Esophagus muscularis mucosa (tissue), 4 donors: ENCODE measurements around the gene ZFAND4. TPM values are rescaled to one million over a fixed set of nuclear protein-coding genes. Genes with fewer than 3 reads are reported as not detected.

ENCODE experiments used
- DNase-seq: peaks from one replicate; pipeline ENCODE4 v3.0.0-alpha.2; 2017; ENCODE audit errors: extremely low spot score
- H3K27ac ChIP-seq, 4 donors: fragments of 200-600 bp; sonication (generic); replicated peaks in 1 of 4; 1 replicate in 3 of 4; 2 replicates in 1 of 4; pipeline ENCODE4 v1.5.1; 2016 to 2019; ENCODE audit warnings: mild to moderate bottlenecking in 1 of 4
- H3K27me3 ChIP-seq, 4 donors: fragments of 200-600 bp; sonication (generic); one replicate each; pipeline versions ENCODE4 v1.5.1 to v1.6.0; 2016 to 2019
- H3K36me3 ChIP-seq, 4 donors: fragments of 200-600 bp; sonication (generic); one replicate each; pipeline ENCODE4 v1.5.1; 2016 to 2019
- H3K4me1 ChIP-seq, 4 donors: fragments of 200-600 bp; sonication (generic); one replicate each; pipeline ENCODE4 v1.5.1; 2016 to 2019
- H3K4me3 ChIP-seq, 4 donors: fragments of 200-600 bp; sonication (generic); 1 replicate in 2 of 4; 2 replicates in 2 of 4; pipeline ENCODE4 v1.5.1; 2016 to 2019; ENCODE audit warnings: mild to moderate bottlenecking in 4 of 4, moderate library complexity in 1 of 4
- H3K9me3 ChIP-seq, 4 donors: fragments of 200-600 bp; sonication (generic); 1 replicate in 3 of 4; 2 replicates in 1 of 4; pipeline ENCODE4 v1.5.1; 2016 to 2019
- CTCF ChIP-seq, 3 experiments: fragments of 200-600 bp in 2 of 3; fragments of 450-650 bp in 1 of 3; sonication (generic) in 2 of 3; IDR thresholded peaks; one replicate each; pipeline ENCODE4 v1.5.1; 2017 to 2019; ENCODE audit warnings: antibody characterized with exemption in 3 of 3, mild to moderate bottlenecking in 2 of 3, moderate library complexity in 1 of 3
- EP300 ChIP-seq: sonication (generic); formaldehyde crosslinking; IDR thresholded peaks from one replicate; pipeline ENCODE4 v1.6.1; 2017; ENCODE audit warnings: antibody characterized with exemption
- POLR2A ChIP-seq: fragments of 450-650 bp; IDR thresholded peaks from one replicate; pipeline ENCODE4 v1.6.1; 2017; ENCODE audit warnings: antibody characterized with exemption, moderate library complexity, mild to moderate bottlenecking, low read depth
- POLR2AphosphoS5 ChIP-seq, 2 donors: sonication (generic); formaldehyde crosslinking; IDR thresholded peaks; one replicate each; pipeline ENCODE4 v1.6.1; 2017; ENCODE audit warnings: antibody characterized with exemption in 2 of 2
- WGBS: methylation state at CpG from one replicate; pipeline ENCODE4 v1.1.5; 2018; 5-methylcytosine and 5-hydroxymethylcytosine counted together
- intact Hi-C: fragments of 100-400 bp; cut with DNase I; formaldehyde crosslinking; loops from one replicate; pipeline ENCODE4 v1.15.1; 2023
- total RNA-seq, 4 donors: library from RNA; depleted of rRNA; stranded (reverse); fragments of >200 nt; gene quantifications; one replicate each; pipeline versions ENCODE4 v1.1.0 to v1.2.1, GENCODE V29; 2016

ZFAND4 gene
- total RNA-seq, 4 donors from 2014 or later: 12.9 to 18.7 (median 16.7) TPM

DNA sequence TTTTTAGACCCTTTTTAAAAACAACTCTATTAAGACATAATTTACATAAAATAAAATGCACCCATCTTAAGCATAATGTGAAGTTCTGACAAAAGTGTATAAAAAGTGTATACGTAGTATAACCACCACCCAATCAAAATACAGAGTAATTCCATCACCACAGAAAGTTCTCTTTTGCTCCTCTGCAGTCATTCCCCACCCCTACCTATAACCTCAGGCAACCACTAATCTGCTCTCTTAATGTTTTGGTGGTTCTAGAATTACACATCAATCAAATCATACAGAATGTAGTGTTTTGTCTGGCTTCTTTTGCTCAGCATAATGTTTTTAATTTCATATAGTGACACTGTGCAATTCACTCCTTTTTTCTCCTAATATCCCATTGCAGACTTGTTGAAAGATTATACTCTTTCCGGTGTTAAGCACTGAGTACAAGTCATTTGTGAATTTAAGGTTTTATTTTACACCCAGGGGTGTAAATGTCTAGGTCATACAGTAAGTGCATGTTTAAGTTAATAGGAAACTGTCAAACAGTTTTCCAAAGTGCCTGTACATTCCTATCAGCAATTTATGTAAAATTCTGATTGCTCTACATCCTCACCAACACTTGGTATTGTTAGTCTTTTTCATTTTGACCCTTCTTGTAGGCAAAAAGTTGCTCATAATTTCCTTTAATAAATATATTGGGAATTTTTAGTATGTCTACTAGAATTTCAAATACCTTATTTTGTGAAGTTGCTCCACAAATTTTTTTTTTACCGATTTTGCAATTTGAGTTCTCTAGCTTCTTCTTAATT lies 86.3 kb downstream of the ZFAND4 start:
- intact Hi-C loops: no loop called here
- 94% methylated on average over 3 of the region's 3 CpGs for WGBS
- Histone ChIP-seq H3K27me3 (no peaks in the 10 kb centered on the region), H3K4me1 (peaks cover under 1 to 12% (median 7%) of the 10 kb centered on the region in 4 donors), H3K4me3 (no peak overlapping the region), H3K27ac (no peak overlapping the region), H3K36me3 (peaks cover 0 to 8% (median 2%) of the 10 kb centered on the region in 4 donors), H3K9me3 (no peaks in the 10 kb centered on the region)
- no peak for DNase-seq
- no peak for TF ChIP-seq EP300

DNA sequence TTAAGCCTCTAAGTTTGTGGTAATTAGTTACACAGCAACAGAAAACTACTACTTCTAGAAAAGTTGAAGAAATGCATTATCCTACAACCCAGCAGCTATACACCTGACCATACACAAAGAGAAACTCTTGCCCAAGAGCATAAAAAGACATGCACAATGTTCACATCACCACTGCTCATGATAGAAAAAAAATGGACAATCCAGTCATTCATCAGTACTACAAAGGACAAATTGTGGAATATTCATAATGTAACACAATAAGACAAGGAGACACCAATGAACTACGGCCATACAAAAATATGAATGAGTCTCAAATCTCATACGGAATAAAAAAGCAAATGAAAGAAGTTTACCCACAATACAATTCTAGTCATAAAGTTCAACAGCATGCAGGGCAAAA lies 87.4 kb downstream of the ZFAND4 start:
- 95% methylated on average over 2 of the region's 2 CpGs for WGBS
- intact Hi-C loops: no loop called here
- Histone ChIP-seq H3K36me3 (peaks cover 0 to 5% (median 2%) of the 10 kb centered on the region in 4 donors), H3K9me3 (no peaks in the 10 kb centered on the region), H3K27ac (no peak overlapping the region), H3K27me3 (no peaks in the 10 kb centered on the region), H3K4me3 (no peak overlapping the region), H3K4me1 (peaks cover 10 to 20% (median 16%) of the 10 kb centered on the region in 4 donors)
- no peak for TF ChIP-seq EP300
- TF ChIP-seq POLR2AphosphoS5 (IDR thresholded peaks at IDR 0.05): no peak
- TF ChIP-seq POLR2A: no peak
- TF ChIP-seq CTCF (IDR thresholded peaks at IDR 0.05): no peak
- no peak for DNase-seq

GRCh38 chr10:45582386-45582781 lies 90.2 kb downstream of the ZFAND4 start:
- TF ChIP-seq CTCF (IDR thresholded peaks at IDR 0.05) (no peak), POLR2A (no peak), EP300 (no peak), POLR2AphosphoS5 (IDR thresholded peaks at IDR 0.05) (no peak)
- Histone ChIP-seq H3K9me3 (no peaks in the 10 kb centered on the region), H3K27ac (no peak overlapping the region), H3K27me3 (no peaks in the 10 kb centered on the region), H3K36me3 (no peaks in the 10 kb centered on the region), H3K4me1 (peaks cover 13 to 27% (median 16%) of the 10 kb centered on the region in 4 donors), H3K4me3 (no peak overlapping the region)
- intact Hi-C loops: no loop called here
- DNase-seq: no peak
- 96% methylated on average over 1 of the region's 1 CpG for WGBS

GRCh38 chr10:45581582-45582385 lies 90.8 kb downstream of the ZFAND4 start:
- H3K4me1 ChIP-seq: peaks cover 13 to 27% (median 16%) of the 10 kb centered on the region in 4 donors
- TF ChIP-seq CTCF (IDR thresholded peaks at IDR 0.05): no peak
- no peak for TF ChIP-seq POLR2AphosphoS5 (IDR thresholded peaks at IDR 0.05)
- TF ChIP-seq EP300: no peak
- no peak for TF ChIP-seq POLR2A
- intact Hi-C loops: no loop called here
- no peak overlapping the region for H3K27ac ChIP-seq
- 83% methylated on average over 3 of the region's 3 CpGs for WGBS
- no peak for DNase-seq
- H3K27me3 ChIP-seq: no peaks in the 10 kb centered on the region
- H3K9me3 ChIP-seq: no peaks in the 10 kb centered on the region
- no peaks in the 10 kb centered on the region for H3K36me3 ChIP-seq
- no peak overlapping the region for H3K4me3 ChIP-seq

- H3K4me1 ChIP-seq: peaks cover 13 to 27% (median 16%) of the 10 kb centered on the region in 4 donors
- H3K27ac ChIP-seq: no peak overlapping the region
- H3K36me3 ChIP-seq: no peaks in the 10 kb centered on the region
- no peak for TF ChIP-seq EP300
- H3K27me3 ChIP-seq: no peaks in the 10 kb centered on the region
- DNase-seq: no peak
- H3K9me3 ChIP-seq: no peaks in the 10 kb centered on the region
- intact Hi-C loops: no loop called here
- H3K4me3 ChIP-seq: no peak overlapping the region
Measured at GRCh38 chr10:45581216-45581549, 91.4 kb downstream of the ZFAND4 start.
